Stomach (tissue), 9 donors: ENCODE results near the gene MAGI2. TPM values are rescaled to one million over a fixed set of nuclear protein-coding genes. Genes with fewer than 3 reads are reported as not detected.

Source experiments
- DNase-seq, 2 donors: peaks; one replicate each; pipeline versions ENCODE4 v3.0.0 to v3.0.0-alpha.2; 2013 to 2019
- H3K27ac ChIP-seq, 5 donors: fragments of 200-600 bp in 4 of 5; sonication (generic) in 4 of 5; one replicate each; pipeline ENCODE4 v1.5.1; 2013 to 2019; ENCODE audit warnings: mild to moderate bottlenecking in 1 of 5, moderate library complexity in 1 of 5
- H3K27me3 ChIP-seq, 3 donors: fragments of 200-600 bp; sonication (generic); one replicate each; pipeline ENCODE4 v1.5.1; 2017 to 2019; ENCODE audit warnings: mixed run types in 1 of 3
- H3K36me3 ChIP-seq, 4 donors: fragments of 200-600 bp; sonication (generic); 1 replicate in 3 of 4; 2 replicates in 1 of 4; pipeline ENCODE4 v1.5.1; 2016 to 2019
- H3K4me1 ChIP-seq, 4 donors: fragments of 200-600 bp; sonication (generic); one replicate each; pipeline ENCODE4 v1.5.1; 2016 to 2019
- H3K4me3 ChIP-seq, 4 donors: fragments of 200-600 bp; sonication (generic) in 3 of 4; one replicate each; pipeline ENCODE4 v1.5.1; 2016 to 2019; ENCODE audit warnings: mild to moderate bottlenecking in 1 of 4
- H3K9me3 ChIP-seq, 4 donors: fragments of 200-600 bp; sonication (generic); one replicate each; pipeline ENCODE4 v1.5.1; 2016 to 2019
- CTCF ChIP-seq, 7 experiments: fragments of 450-650 bp in 4 of 7; fragments of 200-600 bp in 3 of 7; sonication (generic) in 3 of 7; IDR thresholded peaks; one replicate each; pipeline ENCODE4 v1.5.1; 2016 to 2019; ENCODE audit warnings: antibody characterized with exemption in 7 of 7, control low read depth in 2 of 7, mild to moderate bottlenecking in 1 of 7
- EP300 ChIP-seq: sonication (generic); formaldehyde crosslinking; IDR thresholded peaks from one replicate; pipeline ENCODE4 v1.6.1; 2017; ENCODE audit warnings: antibody characterized with exemption
- POLR2A ChIP-seq, 4 donors: fragments of 450-650 bp; IDR thresholded peaks; one replicate each; pipeline ENCODE4 v1.6.1; 2016; ENCODE audit warnings: antibody characterized with exemption in 4 of 4, control low read depth in 2 of 4, mild to moderate bottlenecking in 1 of 4, moderate library complexity in 1 of 4
- POLR2AphosphoS5 ChIP-seq, 3 donors: sonication (generic); formaldehyde crosslinking; IDR thresholded peaks; one replicate each; pipeline ENCODE4 v1.6.1; 2016; ENCODE audit warnings: antibody characterized with exemption in 3 of 3
- WGBS, 5 donors: extraction: QIAGEN DNeasy Blood & Tissue Kit in 3 of 5; methylation state at CpG; one replicate each; pipeline versions ENCODE4 v1.1.5 to v1.1.7; 2013 to 2018; 5-methylcytosine and 5-hydroxymethylcytosine counted together
- intact Hi-C: fragments of 100-400 bp; cut with DNase I; formaldehyde crosslinking; loops from one replicate; pipeline ENCODE4 v1.15.1; 2023; ENCODE audit warnings: low total_unique reads
- polyA plus RNA-seq, 3 donors: library from polyadenylated mRNA; stranded (reverse); fragments of 200-250 nt; gene quantifications; one replicate each; pipeline ENCODE4 v1.2.3, GENCODE V29; 2013
- total RNA-seq, 5 donors: library from RNA; depleted of rRNA; stranded (reverse); fragments of >200 nt; gene quantifications; one replicate each; pipeline versions ENCODE4 v1.1.0 to v1.2.3, GENCODE V29; 2014 to 2016
- donor health status: healthy with polysubstance abuse.
- donor health status: Bipolar disorder and iron deficiency.
- donor health status: healthy.

Gene MAGI2
- total and polyA plus RNA-seq, 8 donors: 0.92 to 53.9 (median 5.8) TPM

DNA sequence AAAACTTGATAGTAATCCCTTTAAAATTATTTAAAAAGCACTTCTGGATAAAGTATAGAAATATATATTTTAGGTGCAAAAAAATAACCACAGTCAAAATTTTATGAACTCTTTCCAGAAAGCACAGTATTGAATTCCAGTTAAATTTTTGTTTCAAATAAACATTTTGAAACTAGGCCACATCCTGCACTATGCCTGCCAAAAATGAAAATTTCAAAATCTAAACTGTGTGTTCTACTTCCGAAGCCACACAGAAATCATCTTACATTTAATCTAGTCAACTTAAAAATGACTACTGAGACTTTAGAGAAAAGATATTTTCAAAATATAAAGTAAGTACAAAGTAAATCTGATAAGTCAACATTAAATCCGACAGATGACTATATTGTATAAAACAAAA lies 50.0 kb downstream of the MAGI2 start:
- 64 to 76% (median 70%) methylated on average over 2 of the region's 2 CpGs for WGBS, 5 donors
- Histone ChIP-seq H3K27me3 (no peaks in the 10 kb centered on the region), H3K4me3 (no peak overlapping the region), H3K27ac (no peak overlapping the region), H3K9me3 (no peaks in the 10 kb centered on the region), H3K36me3 (no peaks in the 10 kb centered on the region), H3K4me1 (peaks cover 0 to 9% (median 0%) of the 10 kb centered on the region in 4 donors)
- intact Hi-C loops: no loop called here
- DNase-seq: peak in 1 of 2 donors; percentile 10
- TF ChIP-seq POLR2AphosphoS5 (IDR thresholded peaks at IDR 0.05) (no peak), CTCF (IDR thresholded peaks at IDR 0.05) (no peak), EP300 (no peak), POLR2A (IDR thresholded peaks at IDR 0.05) (no peak)

DNA sequence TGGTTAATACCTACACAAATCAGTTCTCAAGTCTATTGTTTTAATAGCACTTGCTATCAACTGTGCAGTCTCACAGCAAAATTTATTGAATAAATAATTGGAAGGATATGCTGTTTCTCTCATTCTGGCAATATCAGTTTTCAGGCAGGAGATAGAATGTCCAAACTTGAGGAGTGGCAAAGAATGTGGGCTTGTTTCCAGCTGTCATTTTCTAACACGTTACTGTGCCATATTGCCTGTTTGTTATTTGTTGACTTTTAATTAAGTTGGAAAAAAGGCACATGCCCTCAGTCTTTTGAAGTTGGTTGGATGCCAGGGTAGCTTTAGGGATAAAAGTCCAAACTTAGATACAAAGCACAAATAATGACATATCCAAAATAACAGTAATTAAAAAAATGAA lies 52.2 kb downstream of the MAGI2 start:
- TF ChIP-seq EP300 (no peak), POLR2AphosphoS5 (IDR thresholded peaks at IDR 0.05) (no peak), POLR2A (IDR thresholded peaks at IDR 0.05) (no peak), CTCF (IDR thresholded peaks at IDR 0.05) (no peak)
- WGBS, 5 donors: 16 to 23% (median 17%) methylated on average over 1 of the region's 1 CpG
- Histone ChIP-seq H3K4me3 (no peak overlapping the region), H3K27ac (no peak overlapping the region), H3K9me3 (no peaks in the 10 kb centered on the region), H3K36me3 (no peaks in the 10 kb centered on the region), H3K27me3 (no peaks in the 10 kb centered on the region), H3K4me1 (peaks cover 0 to 9% (median 0%) of the 10 kb centered on the region in 4 donors)
- DNase-seq: no peak
- intact Hi-C loops: no loop called here

DNA sequence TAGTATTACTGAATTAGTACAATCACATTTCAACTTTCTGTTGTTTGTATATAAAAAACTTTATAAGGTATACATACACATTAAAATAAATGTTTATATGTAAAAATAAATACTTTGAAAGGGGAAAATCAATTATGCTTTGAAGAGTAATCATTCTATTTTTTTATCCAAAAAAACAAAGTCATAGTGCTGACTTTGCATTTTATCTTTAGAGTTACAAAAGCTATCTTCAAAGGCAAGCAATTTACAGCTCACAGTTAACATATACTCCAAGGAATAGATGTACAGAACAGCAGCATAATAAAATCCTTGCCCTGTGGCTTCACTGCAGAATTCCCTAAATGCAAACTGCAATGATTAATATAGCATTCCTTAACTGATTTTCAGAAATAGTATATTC lies 53.2 kb downstream of the MAGI2 start:
- Histone ChIP-seq H3K4me3 (no peak overlapping the region), H3K27ac (no peak overlapping the region), H3K27me3 (no peaks in the 10 kb centered on the region), H3K9me3 (no peaks in the 10 kb centered on the region), H3K4me1 (peaks cover 0 to 4% (median 0%) of the 10 kb centered on the region in 4 donors), H3K36me3 (no peaks in the 10 kb centered on the region)
- TF ChIP-seq CTCF (IDR thresholded peaks at IDR 0.05) (no peak), POLR2A (IDR thresholded peaks at IDR 0.05) (no peak), POLR2AphosphoS5 (IDR thresholded peaks at IDR 0.05) (no peak), EP300 (no peak)
- DNase-seq: no peak
- intact Hi-C loops: no loop called here

GRCh38 chr7:79398138-79398749 lies 55.2 kb downstream of the MAGI2 start:
- intact Hi-C loops: no loop called here
- WGBS, 5 donors: 60 to 77% (median 63%) methylated on average over 3 of the region's 3 CpGs
- H3K4me3 ChIP-seq: no peak overlapping the region
- peaks cover 0 to 4% (median 0%) of the 10 kb centered on the region in 4 donors for H3K4me1 ChIP-seq
- no peaks in the 10 kb centered on the region for H3K27me3 ChIP-seq
- peak overlapping the region in 2 of 5 donors; percentile 4 to 48 for H3K27ac ChIP-seq
- H3K9me3 ChIP-seq: no peaks in the 10 kb centered on the region
- H3K36me3 ChIP-seq: no peaks in the 10 kb centered on the region
- TF ChIP-seq POLR2A (IDR thresholded peaks at IDR 0.05) (no peak), EP300 (no peak), POLR2AphosphoS5 (IDR thresholded peaks at IDR 0.05) (no peak), CTCF (IDR thresholded peaks at IDR 0.05) (no peak)
- DNase-seq: peak in 1 of 2 donors; percentile 6
